Endodermal cell (in vitro differentiated cells): ENCODE measurements around the gene TRIL. TPM values are rescaled to one million over a fixed set of nuclear protein-coding genes. Genes with fewer than 3 reads are reported as not detected.

Experiments used
- DNase-seq: peaks from one replicate; pipeline ENCODE4 v3.0.0-alpha.2; 2017
- H3K27ac ChIP-seq: 2 replicates; pipeline ENCODE4 v1.5.1; 2013; ENCODE audit warnings: mild to moderate bottlenecking, low read depth, low read length, moderate library complexity
- H3K27me3 ChIP-seq: 2 replicates; pipeline ENCODE4 v1.6.1; 2013; ENCODE audit warnings: mild to moderate bottlenecking, low read length, moderate library complexity; ENCODE audit not compliant: insufficient read depth, control insufficient read depth, poor library complexity, severe bottlenecking
- H3K36me3 ChIP-seq: 2 replicates; pipeline ENCODE4 v1.7.0; 2013; ENCODE audit warnings: mild to moderate bottlenecking, low read length, moderate library complexity; ENCODE audit not compliant: control insufficient read depth, insufficient read depth
- H3K4me1 ChIP-seq: one replicate; pipeline ENCODE4 v1.7.0; 2013; ENCODE audit warnings: low read length; ENCODE audit not compliant: control insufficient read depth, insufficient read depth
- H3K4me3 ChIP-seq: 2 replicates; pipeline ENCODE4 v1.5.1; 2013; ENCODE audit warnings: mild to moderate bottlenecking, low read length, moderate library complexity
- H3K9ac ChIP-seq: 2 replicates; pipeline ENCODE4 v1.6.1; 2013; ENCODE audit warnings: mild to moderate bottlenecking, low read length, moderate library complexity; ENCODE audit not compliant: poor library complexity, severe bottlenecking; ENCODE audit errors: extremely low read depth
- H3K9me3 ChIP-seq: 2 replicates; pipeline ENCODE4 v1.6.1; 2013; ENCODE audit warnings: mild to moderate bottlenecking, low read length, moderate library complexity; ENCODE audit not compliant: control insufficient read depth
- H3K27ac Mint-ChIP-seq: 2 replicates; pipeline ENCODE4 v1.8.0; 2020; ENCODE audit warnings: mixed read lengths
- H3K27me3 Mint-ChIP-seq: 2 replicates; pipeline ENCODE4 v1.8.0; 2021; ENCODE audit warnings: mild to moderate bottlenecking, mixed read lengths; ENCODE audit not compliant: insufficient read depth
- H3K36me3 Mint-ChIP-seq: 2 replicates; pipeline ENCODE4 v1.8.0; 2020; ENCODE audit warnings: low read depth, mixed read lengths
- H3K4me1 Mint-ChIP-seq: 2 replicates; pipeline ENCODE4 v1.8.0; 2020; ENCODE audit warnings: mixed read lengths
- H3K4me3 Mint-ChIP-seq: 2 replicates; pipeline ENCODE4 v1.8.0; 2020; ENCODE audit warnings: mild to moderate bottlenecking, moderate library complexity, mixed read lengths
- H3K9me3 Mint-ChIP-seq: 2 replicates; pipeline ENCODE4 v1.8.0; 2020; ENCODE audit warnings: mild to moderate bottlenecking, mixed read lengths
- CTCF ChIP-seq: fragments of 200-600 bp; sonication (generic); conservative IDR thresholded peaks from 2 replicates; pipeline ENCODE4 v1.5.0; 2021; ENCODE audit warnings: antibody characterized with exemption, mild to moderate bottlenecking
- WGBS, 2 experiments: methylation state at CpG; one replicate each; pipeline versions ENCODE4 v1.1.5 to v1.1.7; 2013; ENCODE audit warnings: missing lambda C conversion rate in 2 of 2, mixed read lengths in 1 of 2; ENCODE audit not compliant: insufficient coverage in 1 of 2, insufficient read length in 1 of 2; 5-methylcytosine and 5-hydroxymethylcytosine counted together
- total RNA-seq, 2 donors: library from RNA; stranded (reverse); fragmentation: NEBNext Ultra II Directional in 1 of 2; extraction: Animal tissue kit (Norgen Biotek cat#: 25700) in 1 of 2; gene quantifications; 2 replicates in 1 of 2; 3 replicates in 1 of 2; pipeline ENCODE4 v1.2.1, GENCODE V29; 2021

Gene TRIL
- total RNA-seq, 2 donors from 2014 or later = 1.6 to 3.3 TPM

- no peak overlapping the region for H3K27ac Mint-ChIP-seq
- DNase-seq = no peak
These were observed 32.2 kb upstream of the TRIL start for GRCh38 chr7:28990200-28990960.

GRCh38 chr7:28989211-28989980 is 31.3 kb upstream of the TRIL start:
- no peak overlapping the region for H3K27ac Mint-ChIP-seq
- H3K36me3 ChIP-seq = no peaks in the 10 kb centered on the region
- no peaks in the 10 kb centered on the region for H3K9me3 ChIP-seq
- H3K9me3 Mint-ChIP-seq = no peaks in the 10 kb centered on the region
- no peak for TF ChIP-seq CTCF
- peaks cover 12% of the 10 kb centered on the region for H3K27me3 Mint-ChIP-seq
- H3K27me3 ChIP-seq = no peaks in the 10 kb centered on the region
- 91% methylated on average over 6 of the region's 6 CpGs; no CpG with 5 or more reads in 1 of the 2 experiments for WGBS, 2 experiments
- H3K9ac ChIP-seq = no peak overlapping the region
- H3K4me3 Mint-ChIP-seq = no peak overlapping the region
- H3K4me1 ChIP-seq = no peaks in the 10 kb centered on the region
- no peaks in the 10 kb centered on the region for H3K36me3 Mint-ChIP-seq
- no peak overlapping the region for H3K27ac ChIP-seq
- no peak overlapping the region for H3K4me3 ChIP-seq
- no peak for DNase-seq
- peaks cover 13% of the 10 kb centered on the region for H3K4me1 Mint-ChIP-seq

More at GRCh38 chr7:28990200-28990960, 32.2 kb upstream of the TRIL start:
- Histone ChIP-seq H3K27ac (no peak overlapping the region), H3K36me3 (no peaks in the 10 kb centered on the region), H3K4me1 (no peaks in the 10 kb centered on the region), H3K9ac (no peak overlapping the region), H3K9me3 (no peaks in the 10 kb centered on the region), H3K27me3 (no peaks in the 10 kb centered on the region), H3K4me3 (no peak overlapping the region)
- Mint-ChIP-seq H3K9me3 (no peaks in the 10 kb centered on the region), H3K4me1 (peaks cover 10% of the 10 kb centered on the region), H3K36me3 (no peaks in the 10 kb centered on the region), H3K27me3 (peaks cover 12% of the 10 kb centered on the region), H3K4me3 (no peak overlapping the region)
- WGBS, 2 experiments = 93 to 94% methylated on average over 11 of the region's 11 CpGs
- no peak for TF ChIP-seq CTCF

- H3K4me1 ChIP-seq = peaks cover 2% of the 10 kb centered on the region
- no peaks in the 10 kb centered on the region for H3K9me3 ChIP-seq
- 92 to 96% methylated on average over 4 of the region's 4 CpGs for WGBS, 2 experiments
These were observed 30.7 kb upstream of the TRIL start for GRCh38 chr7:28988810-28989209.

More at GRCh38 chr7:28988810-28989209, 30.7 kb upstream of the TRIL start:
- H3K27me3 Mint-ChIP-seq = peaks cover 12% of the 10 kb centered on the region
- Histone ChIP-seq H3K27ac (no peak overlapping the region), H3K36me3 (no peaks in the 10 kb centered on the region), H3K27me3 (no peaks in the 10 kb centered on the region), H3K4me3 (no peak overlapping the region), H3K9ac (no peak overlapping the region)
- no peak for DNase-seq
- H3K27ac Mint-ChIP-seq = no peak overlapping the region
- no peaks in the 10 kb centered on the region for H3K36me3 Mint-ChIP-seq
- H3K4me3 Mint-ChIP-seq = no peak overlapping the region
- H3K4me1 Mint-ChIP-seq = peaks cover 18% of the 10 kb centered on the region
- no peak for TF ChIP-seq CTCF
- H3K9me3 Mint-ChIP-seq = no peaks in the 10 kb centered on the region
